ENCODE measurements around the gene MATN4.
A peak's percentile ranks its signal among the peaks of the same experiment; 100 is the strongest.

DNA sequence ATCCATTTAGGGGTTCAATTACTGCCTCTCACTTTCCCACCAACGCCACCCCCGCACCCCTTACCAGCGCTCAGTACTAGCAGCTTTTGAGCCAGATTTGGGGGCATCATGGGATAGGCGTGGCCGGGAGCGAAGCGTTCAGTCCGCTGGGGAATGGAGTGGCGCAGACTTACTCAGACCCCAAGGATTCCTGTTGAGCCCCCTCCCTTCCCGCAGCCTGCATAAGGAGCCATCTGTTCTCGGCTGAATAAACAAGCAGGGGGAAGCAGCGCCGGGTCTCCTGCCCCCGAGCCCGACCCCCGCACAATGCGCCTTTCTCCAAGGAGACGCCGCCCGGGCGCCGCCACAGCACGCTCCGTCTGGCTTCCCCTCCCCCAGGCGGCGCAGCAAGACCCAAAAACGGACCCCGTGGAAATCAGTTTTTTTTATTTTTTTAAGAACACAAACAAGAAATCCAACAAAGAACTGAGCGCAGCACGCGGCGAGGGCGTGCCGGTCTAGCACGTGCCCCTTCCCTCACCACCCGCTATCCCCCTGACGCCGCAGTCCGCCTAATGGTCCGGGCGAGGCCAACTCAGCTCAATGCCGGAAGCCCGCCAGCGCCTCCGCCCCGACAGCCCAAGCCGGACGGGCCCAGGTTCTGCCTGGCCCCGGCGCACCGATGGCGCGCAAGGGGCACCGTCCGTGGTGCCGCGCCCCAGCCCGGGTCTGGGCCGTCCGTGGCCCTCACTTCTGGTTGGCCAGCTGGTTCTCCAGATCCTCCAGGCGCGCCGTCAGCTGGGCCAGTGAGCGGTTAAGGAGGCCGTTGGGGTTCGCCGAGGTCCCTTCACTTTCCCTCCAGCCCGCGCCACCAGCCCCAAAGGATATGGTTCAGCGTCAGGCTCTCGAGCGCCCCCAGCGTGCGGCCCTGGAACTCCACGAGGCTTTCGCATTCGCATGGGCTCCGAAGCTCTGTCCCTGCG is 14.8 kb downstream of the MATN4 start:
- TF ChIP-seq CTCF (IDR thresholded peaks at IDR 0.05; ENCODE audit: low read depth, low read length, poor library complexity, severe bottlenecking) (peak; percentile 88), EZH2phosphoT487 (IDR thresholded peaks at IDR 0.05; ENCODE audit: borderline replicate concordance, low read length) (no peak)
